ENCODE results near the gene KIAA0753.

The KIAA0753 gene

DNA sequence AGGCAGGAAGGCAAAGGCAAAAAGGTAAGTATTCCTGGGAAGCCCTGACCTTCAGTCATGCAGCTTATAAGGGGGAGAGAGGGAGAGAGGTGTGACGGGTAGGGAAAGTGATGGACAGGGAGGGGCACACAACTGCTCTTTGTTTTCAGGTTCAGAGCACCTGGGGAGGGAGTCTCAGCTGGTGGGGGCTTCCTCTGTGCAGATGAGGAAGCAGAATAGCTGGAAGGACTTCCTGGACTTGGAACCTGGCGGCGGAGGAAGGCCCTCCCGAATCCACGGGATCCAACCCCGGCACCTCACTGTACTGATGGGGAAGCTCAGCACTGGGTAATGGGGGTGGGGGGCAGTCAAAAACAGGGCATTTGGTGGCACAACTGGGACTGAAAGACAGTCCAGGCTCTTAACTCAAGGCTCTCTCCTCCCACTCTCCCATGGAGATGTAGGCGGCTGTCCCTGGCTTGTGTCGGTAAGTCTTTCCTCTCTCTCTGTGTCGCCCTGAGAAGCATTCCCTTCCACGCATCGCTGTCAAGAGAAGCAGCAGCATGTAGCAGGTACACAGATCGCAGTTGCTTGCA lies 72.2 kb downstream of the KIAA0753 start:
- no peak for DNase-seq

GRCh38 chr17:6567528-6568183 lies 72.9 kb downstream of the KIAA0753 start:
- no peak for DNase-seq

- DNase-seq = no peak
These were observed 79.1 kb downstream of the KIAA0753 start for GRCh38 chr17:6561446-6561845.

- DNase-seq = no peak
These were observed 80.0 kb downstream of the KIAA0753 start for GRCh38 chr17:6560496-6560895.

DNA sequence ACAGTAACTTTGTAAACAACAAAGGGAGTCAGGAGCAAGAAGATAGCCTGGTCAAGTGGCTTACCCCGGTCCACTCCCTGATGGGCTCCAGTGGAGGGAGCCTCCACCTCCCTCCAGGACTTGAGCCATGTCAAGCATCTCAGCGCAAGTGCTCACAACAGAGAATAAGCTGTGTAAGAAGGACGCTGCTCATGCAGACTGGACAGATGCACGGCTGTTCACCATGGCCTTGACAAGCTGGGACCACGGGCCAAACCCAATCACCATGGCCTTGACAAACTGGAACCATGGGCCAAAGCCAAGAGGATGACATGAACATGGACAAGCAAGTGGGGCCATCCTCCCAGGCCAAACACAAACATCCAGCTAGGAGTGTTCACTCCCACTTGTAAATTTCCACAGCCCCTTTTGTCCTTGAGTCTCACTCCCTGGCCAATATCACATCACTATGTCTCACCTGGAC lies 80.7 kb downstream of the KIAA0753 start:
- no peak for DNase-seq

- DNase-seq = no peak
These were observed 81.4 kb downstream of the KIAA0753 start for GRCh38 chr17:6558932-6559752.

- no peak for DNase-seq
These were observed 82.2 kb downstream of the KIAA0753 start for GRCh38 chr17:6558276-6558675.

- no peak for DNase-seq
These were observed 83.5 kb downstream of the KIAA0753 start for GRCh38 chr17:6557040-6557438.

DNA sequence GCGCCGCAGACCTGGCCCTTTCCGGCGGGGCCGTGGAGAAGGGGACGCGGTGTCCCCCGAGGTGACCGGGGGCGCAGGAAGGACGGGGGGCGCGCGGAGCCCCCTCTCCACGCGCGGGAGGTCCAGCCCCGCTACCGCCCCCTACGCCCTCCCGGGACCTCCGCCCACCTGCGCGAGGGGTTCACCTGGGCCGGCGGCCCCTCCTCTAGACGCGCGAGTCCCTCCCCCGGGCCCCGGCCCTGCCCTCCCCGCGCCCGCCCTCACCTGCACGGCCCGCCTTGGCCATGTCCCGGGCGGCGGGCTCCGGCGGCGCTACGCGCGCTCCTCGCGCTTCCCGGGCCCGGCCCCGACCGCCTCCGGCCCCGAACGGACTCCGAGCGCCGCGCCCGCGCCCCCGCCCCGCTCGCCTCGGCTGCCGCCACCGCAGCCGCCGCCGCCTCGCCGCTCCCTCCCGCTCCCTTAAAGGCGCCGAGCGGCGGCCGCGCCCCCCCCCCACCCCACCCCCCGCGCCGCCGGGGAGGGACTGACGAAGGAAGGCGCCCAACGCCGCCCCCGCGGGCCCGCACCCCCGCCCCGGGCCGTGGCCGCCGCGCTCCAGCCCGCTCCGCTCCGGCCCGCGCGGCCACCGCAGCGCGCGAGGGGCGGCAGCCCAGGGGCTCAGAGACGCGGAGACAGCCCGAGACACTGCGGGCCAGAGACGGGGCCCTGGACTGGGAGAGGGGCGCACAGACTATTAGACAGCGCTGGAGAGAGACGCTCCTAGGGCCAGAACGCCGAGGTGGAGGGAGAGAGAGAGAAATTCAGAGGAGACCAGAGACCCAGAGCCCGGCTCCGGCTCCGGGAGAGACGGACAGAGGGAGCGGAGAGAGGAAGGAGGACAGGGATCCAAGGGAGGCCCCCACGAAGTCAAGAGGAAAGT lies 84.1 kb downstream of the KIAA0753 start, which contains the start of gene PITPNM3:
Gene PITPNM3 (minus strand): TSS at position 435 of the 919 bp plus-strand sequence. CDS start 149 bp downstream, at position 286.
- DNase-seq = no peak

DNA sequence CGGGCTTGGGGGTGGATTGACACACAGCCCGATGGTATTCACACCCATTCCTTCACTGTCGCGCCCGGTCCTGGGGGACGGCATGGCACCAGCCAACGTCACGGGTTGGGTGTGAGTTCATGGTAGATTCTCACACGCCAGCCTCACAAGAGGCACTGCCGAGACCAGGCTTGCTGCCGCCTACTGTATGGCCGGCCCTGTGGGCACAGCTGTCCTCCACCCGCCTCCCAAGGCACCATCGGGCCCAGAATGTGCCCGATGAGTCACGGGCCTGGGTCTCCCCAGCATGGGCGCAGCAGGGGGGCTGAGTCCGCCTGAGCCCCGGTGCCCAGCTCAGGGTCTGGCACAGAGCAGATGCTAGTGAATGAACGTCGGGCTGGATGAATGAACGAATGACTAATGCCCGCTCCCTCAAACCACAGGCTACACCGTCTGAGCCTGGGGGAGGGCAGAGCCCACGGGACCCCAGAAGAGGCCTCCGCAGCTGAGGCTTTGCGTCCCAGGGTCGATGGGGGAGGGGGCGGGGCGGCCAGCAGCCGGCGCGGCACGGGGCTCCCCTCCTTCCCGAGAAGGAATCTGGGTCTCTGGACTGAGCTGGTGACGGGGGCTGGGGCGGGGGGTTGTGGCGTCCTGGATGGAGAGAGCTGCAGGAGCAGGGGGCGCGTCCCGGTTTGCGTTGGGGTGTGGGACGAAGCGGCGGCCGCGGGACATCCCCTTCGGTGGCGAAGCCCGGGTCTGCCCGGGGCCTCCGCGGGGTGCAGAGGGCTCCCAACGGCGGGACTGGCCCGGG lies 85.0 kb downstream of the KIAA0753 start:
- DNase-seq = no peak

DNA sequence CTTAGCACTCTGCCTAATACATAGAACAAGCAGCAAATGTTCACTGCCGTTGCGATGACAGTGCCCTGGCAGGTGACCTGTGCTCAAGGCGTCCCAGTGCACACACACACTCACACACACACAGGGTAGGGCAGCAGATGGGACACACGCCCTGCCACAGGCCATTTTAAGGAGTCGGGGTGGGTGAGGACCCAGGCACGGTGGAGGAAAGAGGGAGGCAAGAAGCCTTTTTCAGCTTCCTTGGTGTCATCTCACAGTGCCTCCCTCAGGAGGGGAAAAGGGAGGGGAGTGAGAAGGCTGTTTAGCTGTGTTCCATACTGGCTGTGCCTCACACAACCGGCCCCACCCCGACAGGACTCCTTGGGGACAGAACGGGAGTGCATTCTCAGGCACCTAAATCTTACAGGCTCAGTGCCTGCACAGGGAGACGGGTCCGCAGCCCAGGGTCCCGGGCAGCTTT lies 85.6 kb downstream of the KIAA0753 start:
- DNase-seq = no peak

GRCh38 chr17:6554342-6554741 lies 86.2 kb downstream of the KIAA0753 start:
- DNase-seq = no peak

GRCh38 chr17:6551869-6552531 lies 88.5 kb downstream of the KIAA0753 start:
- DNase-seq = no peak

DNA sequence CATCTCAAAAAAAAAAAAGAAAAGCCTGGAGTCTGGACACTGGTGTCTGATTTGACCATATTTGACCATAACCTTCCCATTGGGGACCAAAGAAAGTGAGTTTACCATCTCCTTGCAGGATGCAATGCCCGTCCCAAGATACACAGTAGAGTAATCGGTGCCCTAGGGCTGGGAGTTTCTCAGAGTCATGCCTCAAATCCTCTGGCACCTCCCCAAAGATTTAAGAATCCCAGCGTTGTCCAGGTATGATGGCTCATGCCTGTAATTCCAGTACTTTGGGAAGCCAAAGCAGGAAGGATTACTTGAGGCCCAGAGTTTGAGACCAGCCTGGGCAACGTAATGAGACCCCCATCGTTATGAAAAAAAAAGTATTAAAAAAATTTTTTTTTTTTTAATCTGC lies 89.2 kb downstream of the KIAA0753 start:
- no peak for DNase-seq

DNA sequence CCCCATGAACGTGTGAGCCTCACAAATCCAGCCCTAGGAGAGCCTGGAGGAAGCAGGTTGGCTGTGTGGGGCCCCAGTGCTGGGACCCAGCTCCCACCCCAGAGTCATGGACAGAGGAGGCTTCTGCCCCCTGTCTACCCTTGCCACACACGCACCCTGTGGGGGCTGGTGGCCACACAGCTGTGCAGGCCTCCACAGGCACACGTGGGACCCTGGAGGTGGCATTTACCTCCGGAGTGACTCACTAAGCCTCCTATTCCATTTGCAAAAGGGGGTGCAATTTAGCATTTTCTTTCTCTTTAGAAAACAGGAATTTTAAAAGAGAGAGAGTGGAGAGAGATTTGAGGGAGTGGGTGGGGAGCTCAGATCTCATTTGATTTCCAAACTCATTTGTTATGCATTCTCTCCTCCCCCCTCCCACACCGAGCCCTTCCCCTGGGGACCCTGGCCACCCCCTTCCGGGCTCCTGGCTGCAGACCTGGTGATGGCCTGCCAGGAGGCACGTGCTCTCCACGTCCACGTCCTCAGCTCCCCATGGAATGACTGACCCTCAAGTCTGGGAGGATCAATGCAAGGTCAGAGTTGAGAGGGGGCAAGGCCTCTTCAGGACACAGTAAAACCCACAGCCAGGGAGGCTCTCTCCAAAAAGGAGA lies 91.0 kb downstream of the KIAA0753 start:
- no peak for DNase-seq

DNA sequence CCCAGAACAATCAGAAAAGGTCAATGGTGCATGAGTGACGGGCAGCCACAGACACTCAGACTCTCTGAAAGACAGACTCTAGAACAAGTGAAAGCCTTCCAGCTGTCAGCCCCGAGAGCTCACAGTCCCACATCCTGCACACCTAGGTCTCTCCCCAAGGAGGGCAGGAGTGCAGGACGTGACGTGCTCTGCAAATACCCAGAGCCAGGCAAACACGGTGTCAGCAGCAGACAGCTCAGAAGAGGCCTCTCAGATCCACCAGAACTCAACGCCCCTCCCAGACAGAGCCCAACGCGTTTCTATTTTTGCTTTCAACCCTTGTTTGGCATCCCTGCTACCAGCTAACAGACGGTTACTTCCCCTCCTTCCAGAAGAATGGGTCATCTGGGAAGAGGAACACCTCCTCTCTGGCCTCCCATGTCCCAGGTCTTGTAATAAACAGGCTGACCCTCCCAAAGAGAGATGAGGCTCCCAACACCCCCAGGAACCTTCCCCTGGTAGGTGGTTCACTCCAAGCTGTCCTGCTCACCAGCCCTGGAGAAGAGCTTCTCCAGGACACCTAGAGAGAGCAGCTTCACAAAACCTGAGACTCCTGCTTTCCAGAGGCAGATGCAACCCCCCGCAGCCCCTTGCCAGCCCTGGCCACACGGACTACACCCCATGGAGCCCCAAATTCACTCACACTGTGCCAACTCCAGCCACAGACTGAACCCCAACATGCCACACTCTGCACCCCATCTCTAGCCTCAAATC lies 91.8 kb downstream of the KIAA0753 start:
- DNase-seq = no peak

GRCh38 chr17:6548034-6548433 lies 92.5 kb downstream of the KIAA0753 start:
- DNase-seq = no peak

GRCh38 chr17:6547336-6547735 lies 93.2 kb downstream of the KIAA0753 start:
- DNase-seq = no peak

DNA sequence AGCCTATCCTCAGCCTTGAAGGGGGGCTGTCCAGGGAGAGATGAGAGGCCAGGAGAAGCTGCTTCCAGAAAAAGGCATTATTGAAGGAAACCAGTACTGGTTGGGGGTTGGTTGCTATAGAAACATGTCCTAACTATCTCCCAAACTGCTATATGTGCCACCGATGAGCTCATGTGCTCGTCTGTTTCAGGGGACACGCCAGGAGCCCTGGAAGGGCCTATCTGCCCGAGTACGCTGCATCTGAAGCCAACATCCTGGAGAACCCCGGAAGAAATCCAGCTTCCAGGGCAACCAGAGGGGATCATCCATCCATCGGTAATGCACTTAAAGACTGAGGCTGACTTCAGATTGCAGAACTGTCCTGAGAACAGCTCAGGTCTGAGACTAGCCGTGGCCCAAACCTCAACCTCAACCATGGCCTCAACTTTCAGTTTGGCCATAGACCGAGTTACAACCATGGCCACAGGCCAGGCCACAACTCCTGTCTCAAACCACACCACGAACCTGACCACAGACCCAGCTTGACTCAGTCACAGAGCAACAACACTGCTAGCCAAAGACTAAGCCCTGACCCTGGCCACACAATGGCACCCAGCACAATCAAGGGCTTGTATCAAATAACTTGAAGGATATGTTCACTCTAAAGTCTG lies 94.3 kb downstream of the KIAA0753 start:
- DNase-seq = no peak

Data from NCI-H2171 (cell line).